Progenitor cell of endocrine pancreas (in vitro differentiated cells): ENCODE measurements around the gene TMEM43. TPM values are rescaled to one million over a fixed set of nuclear protein-coding genes. Genes with fewer than 3 reads are reported as not detected.

Experiments
- DNase-seq: peaks from one replicate; pipeline ENCODE4 v3.0.0; 2021; ENCODE audit warnings: low spot score; ENCODE audit not compliant: unreplicated experiment
- H3K27ac Mint-ChIP-seq: 2 replicates; pipeline ENCODE4 v1.8.0; 2021; ENCODE audit warnings: mild to moderate bottlenecking, moderate library complexity, mixed read lengths
- H3K27me3 Mint-ChIP-seq: 2 replicates; pipeline ENCODE4 v1.8.0; 2021; ENCODE audit warnings: mixed read lengths
- H3K36me3 Mint-ChIP-seq: 2 replicates; pipeline ENCODE4 v1.8.0; 2022; ENCODE audit warnings: mixed read lengths; ENCODE audit not compliant: insufficient read depth
- H3K4me1 Mint-ChIP-seq: 2 replicates; pipeline ENCODE4 v1.8.0; 2021; ENCODE audit warnings: low read depth, mixed read lengths
- H3K4me3 Mint-ChIP-seq: 2 replicates; pipeline ENCODE4 v1.8.0; 2021; ENCODE audit warnings: low read depth, mild to moderate bottlenecking, moderate library complexity, mixed read lengths
- H3K9me3 Mint-ChIP-seq: 2 replicates; pipeline ENCODE4 v1.8.0; 2021; ENCODE audit warnings: low read depth, mixed read lengths
- CTCF ChIP-seq: fragments of 200-600 bp; sonication (generic); IDR thresholded peaks from one replicate; pipeline ENCODE4 v1.5.0; 2021; ENCODE audit warnings: antibody characterized with exemption, mild to moderate bottlenecking; ENCODE audit not compliant: unreplicated experiment
- total RNA-seq: library from RNA; stranded (reverse); gene quantifications from 2 replicates; pipeline ENCODE4 v1.2.1, GENCODE V29; 2021

TMEM43 gene
- total RNA-seq, 1 donor from 2014 or later: 40.0 TPM

- Mint-ChIP-seq H3K9me3 (no peaks in the 10 kb centered on the region), H3K4me1 (peaks cover 25% of the 10 kb centered on the region), H3K36me3 (peaks cover 15% of the 10 kb centered on the region), H3K4me3 (no peak overlapping the region), H3K27ac (no peak overlapping the region), H3K27me3 (no peaks in the 10 kb centered on the region)
- TF ChIP-seq CTCF: no peak
- no peak for DNase-seq
Observed at GRCh38 chr3:14174483-14174882, 49.6 kb downstream of the TMEM43 start.

- TF ChIP-seq CTCF: no peak
- no peak for DNase-seq
- peak overlapping the region; percentile 38 for H3K27ac Mint-ChIP-seq
- H3K4me3 Mint-ChIP-seq: no peak overlapping the region
- peaks cover 9% of the 10 kb centered on the region for H3K36me3 Mint-ChIP-seq
- peaks cover 31% of the 10 kb centered on the region for H3K4me1 Mint-ChIP-seq
- H3K9me3 Mint-ChIP-seq: no peaks in the 10 kb centered on the region
- H3K27me3 Mint-ChIP-seq: no peaks in the 10 kb centered on the region
Observed at GRCh38 chr3:14175383-14176037, 50.7 kb downstream of the TMEM43 start.

GRCh38 chr3:14177580-14178246 lies 52.9 kb downstream of the TMEM43 start:
- no peaks in the 10 kb centered on the region for H3K9me3 Mint-ChIP-seq
- peak overlapping the region; percentile 99 for H3K4me3 Mint-ChIP-seq
- H3K4me1 Mint-ChIP-seq: peaks cover 31% of the 10 kb centered on the region
- H3K27me3 Mint-ChIP-seq: no peaks in the 10 kb centered on the region
- DNase-seq: no peak
- H3K36me3 Mint-ChIP-seq: peaks cover 4% of the 10 kb centered on the region
- peak overlapping the region; percentile 99 for H3K27ac Mint-ChIP-seq
- no peak for TF ChIP-seq CTCF

GRCh38 chr3:14178247-14179113 lies 53.6 kb downstream of the TMEM43 start, which contains the start of the genes LSM3 and XPC:
Gene LSM3, plus strand, starts transcription at chr3:14178817. Its CDS starts 44 bp downstream, at chr3:14178861.
Gene XPC, minus strand, starts transcription at chr3:14178601. Its CDS starts 33 bp downstream, at chr3:14178568.
- H3K27me3 Mint-ChIP-seq: no peaks in the 10 kb centered on the region
- H3K9me3 Mint-ChIP-seq: no peaks in the 10 kb centered on the region
- H3K4me3 Mint-ChIP-seq: peak within 1 kb of the TSS; percentile 99
- peaks cover 31% of the 10 kb centered on the region for H3K4me1 Mint-ChIP-seq
- H3K27ac Mint-ChIP-seq: peak within 1 kb of the TSS; percentile 99
- peaks cover 5% of the 10 kb centered on the region for H3K36me3 Mint-ChIP-seq
- DNase-seq: peak; percentile 97
- no peak for TF ChIP-seq CTCF

GRCh38 chr3:14179114-14179465 lies 54.2 kb downstream of the TMEM43 start:
- Mint-ChIP-seq H3K27ac (peak overlapping the region; percentile 99), H3K9me3 (no peaks in the 10 kb centered on the region), H3K36me3 (peaks cover 8% of the 10 kb centered on the region), H3K27me3 (no peaks in the 10 kb centered on the region), H3K4me3 (peak overlapping the region; percentile 99), H3K4me1 (peaks cover 31% of the 10 kb centered on the region)
- no peak for TF ChIP-seq CTCF
- DNase-seq: no peak
